PC-3 (cell line): ENCODE measurements around the gene PPP1R26. TPM values are rescaled to one million over a fixed set of nuclear protein-coding genes. Genes with fewer than 3 reads are reported as not detected.

ENCODE experiments used
- ATAC-seq: fragments of 200-7000 bp; cut with Tn5 transposase; 2 replicates; pipeline ENCODE4 v1.9.1; 2020; ENCODE audit warnings: mild to moderate bottlenecking, moderate library complexity
- BruUV-seq: library from RNA; stranded (reverse); fragments of 400-500 nt; replicated peaks from 2 replicates; lab custom pipeline; 2021; lab: Mats Ljungman, UMichigan
- CTCF ChIA-PET: fragments of 300-600 bp; sonication (Branson Sonifier 250); formaldehyde crosslinking; loops from one replicate; lab custom pipeline; 2022; ENCODE audit warnings: antibody characterized with exemption; lab: Charles Lee
- POLR2A ChIA-PET: fragments of 300-600 bp; sonication (Branson Sonifier 250); formaldehyde crosslinking; loops from one replicate; lab custom pipeline; 2022; ENCODE audit warnings: antibody characterized with exemption; ENCODE audit not compliant: unreplicated experiment; lab: Charles Lee
- DNase-seq: peaks from one replicate; pipeline ENCODE4 v3.0.0-alpha.2; 2015
- H2AFZ ChIP-seq: fragments of 300-600 bp; sonication (generic); 2 replicates; pipeline ENCODE4 v1.6.0; 2016; ENCODE audit warnings: antibody characterized with exemption, low read length
- H3F3A ChIP-seq: fragments of 300-600 bp; sonication (generic); one replicate; pipeline ENCODE4 v1.6.0; 2017; ENCODE audit warnings: antibody characterized with exemption, low read length, control low read depth, mild to moderate bottlenecking; ENCODE audit not compliant: unreplicated experiment
- H3K27ac ChIP-seq: fragments of 300-600 bp; sonication (generic); 2 replicates; pipeline ENCODE4 v1.5.1; 2016; ENCODE audit warnings: mild to moderate bottlenecking, low read length
- H3K27me3 ChIP-seq: fragments of 300-600 bp; sonication (generic); 2 replicates; pipeline ENCODE4 v1.6.1; 2016; ENCODE audit warnings: low read length, mixed read lengths
- H3K36me3 ChIP-seq: fragments of 300-600 bp; sonication (generic); 2 replicates; pipeline ENCODE4 v1.6.1; 2016; ENCODE audit warnings: low read depth, mixed run types, low read length, mixed read lengths
- H3K4me1 ChIP-seq: fragments of 300-600 bp; sonication (generic); 2 replicates; pipeline ENCODE4 v1.5.1; 2016; ENCODE audit warnings: low read length; ENCODE audit not compliant: insufficient read depth
- H3K4me2 ChIP-seq: fragments of 300-600 bp; sonication (generic); 2 replicates; pipeline ENCODE4 v1.6.0; 2016; ENCODE audit warnings: low read length
- H3K4me3 ChIP-seq: fragments of 300-600 bp; sonication (generic); 2 replicates; pipeline ENCODE4 v1.5.1; 2016; ENCODE audit warnings: mild to moderate bottlenecking, low read length, mixed read lengths
- H3K79me2 ChIP-seq: fragments of 300-600 bp; sonication (generic); 2 replicates; pipeline ENCODE4 v1.6.1; 2017; ENCODE audit warnings: low read length, mixed read lengths
- H3K9ac ChIP-seq: fragments of 300-600 bp; sonication (generic); 2 replicates; pipeline ENCODE4 v1.6.0; 2016; ENCODE audit warnings: mild to moderate bottlenecking, low read length
- H3K9me2 ChIP-seq: fragments of 300-600 bp; sonication (generic); replicated peaks from 2 replicates; pipeline ENCODE4 v1.6.1; 2016; ENCODE audit warnings: mixed run types, low read length, mixed read lengths
- H3K9me3 ChIP-seq: fragments of 300-600 bp; sonication (generic); 2 replicates; pipeline ENCODE4 v1.6.1; 2016; ENCODE audit warnings: low read length, mixed read lengths
- H4K20me1 ChIP-seq: fragments of 300-600 bp; sonication (generic); 2 replicates; pipeline ENCODE4 v1.6.1; 2016; ENCODE audit warnings: low read length, mixed read lengths
- EZH2 ChIP-seq: fragments of 300-600 bp; sonication (generic); IDR thresholded peaks from one replicate; pipeline ENCODE4 v1.6.1; 2017; ENCODE audit warnings: antibody characterized with exemption, mild to moderate bottlenecking, low read length; ENCODE audit not compliant: unreplicated experiment
- EZH2phosphoT487 ChIP-seq: fragments of 300-600 bp; sonication (generic); IDR thresholded peaks from 2 replicates; pipeline ENCODE4 v1.6.1; 2018; ENCODE audit warnings: mild to moderate bottlenecking, antibody characterized with exemption, low read length, borderline replicate concordance
- intact Hi-C: fragments of 100-400 bp; cut with micrococcal nuclease; formaldehyde crosslinking; loops from 2 replicates; pipeline ENCODE4 v1.9.0; 2023
- total RNA-seq: library from RNA; depleted of rRNA; stranded (reverse); fragments of >200 nt; gene quantifications from 2 replicates; pipeline ENCODE4 v1.2.3, GENCODE V29; 2014
- TF ChIP-seq, protein P1 (sequence below): fragments of 300-600 bp; sonication (generic); conservative IDR thresholded peaks from 2 replicates; pipeline ENCODE4 v1.5.1; 2017; ENCODE audit warnings: antibody characterized with exemption, low read depth, mild to moderate bottlenecking, low read length

Gene PPP1R26
- total RNA-seq, 1 experiment from 2014 or later, result 22.6 TPM

DNA sequence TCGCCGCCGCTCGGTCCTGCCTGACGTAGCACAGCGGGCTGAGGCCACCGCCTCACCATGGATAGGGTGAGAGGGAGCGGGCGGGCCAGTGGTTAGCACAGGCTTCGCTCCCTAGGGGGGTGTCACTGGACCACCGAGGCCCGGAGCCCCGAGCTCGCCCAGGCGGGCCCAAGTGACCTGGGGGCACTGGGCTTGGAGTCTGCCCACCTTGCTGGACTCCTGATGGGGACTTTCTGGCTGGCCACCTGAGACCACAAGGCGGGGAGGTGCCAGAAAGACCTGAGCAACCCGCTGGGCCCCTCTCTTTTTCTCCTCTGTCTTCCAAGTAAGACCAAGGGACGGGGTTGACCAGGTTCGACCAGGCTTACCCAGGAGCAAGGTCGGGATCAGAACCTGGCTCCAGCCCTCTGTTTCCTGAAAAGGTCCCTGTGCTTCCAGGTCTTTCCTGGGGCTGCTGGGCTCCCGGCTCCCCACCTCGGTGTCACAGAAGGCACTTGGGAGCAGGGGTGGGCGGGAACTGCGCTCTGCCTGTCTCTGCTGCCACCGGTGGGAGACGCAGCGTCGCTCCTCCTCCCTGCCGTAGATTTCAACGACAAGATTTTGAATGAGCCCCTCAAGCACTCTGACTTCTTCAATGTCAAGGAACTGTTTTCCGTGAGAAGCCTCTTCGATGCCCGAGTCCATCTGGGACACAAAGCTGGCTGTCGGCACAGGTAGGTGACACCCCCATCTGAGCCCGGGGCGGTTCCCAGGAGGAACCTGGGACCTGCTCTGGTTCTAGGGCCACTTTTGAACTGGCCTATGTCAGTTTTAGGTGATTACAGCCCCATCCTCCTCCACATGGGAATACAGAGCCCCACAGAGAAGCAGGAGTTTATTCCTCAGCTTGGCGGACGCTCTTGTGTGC lies 21.9 kb downstream of the PPP1R26 start:
- Histone ChIP-seq H3F3A (no peaks in the 10 kb centered on the region), H3K4me2 (peak overlapping the region; percentile 96), H3K4me1 (peaks cover 8% of the 10 kb centered on the region), H3K4me3 (peak overlapping the region; percentile 72), H3K9ac (peak overlapping the region; percentile 97), H4K20me1 (no peaks in the 10 kb centered on the region), H3K9me3 (no peaks in the 10 kb centered on the region), H2AFZ (no peak overlapping the region), H3K36me3 (peaks cover 6% of the 10 kb centered on the region; the same call in 1 of the 2 replicates), H3K79me2 (peaks cover 22% of the 10 kb centered on the region), H3K27me3 (no peaks in the 10 kb centered on the region), H3K9me2 (no peaks in the 10 kb centered on the region), H3K27ac (peak overlapping the region; percentile 47; the same call in 1 of the 2 replicates)
- POLR2A ChIA-PET, result no interaction called here
- intact Hi-C loops, result no loop called here
- no peak for ATAC-seq
- BruUV-seq, result TSS peak; percentile 23
- no peak for DNase-seq
- TF ChIP-seq, protein P1, sequence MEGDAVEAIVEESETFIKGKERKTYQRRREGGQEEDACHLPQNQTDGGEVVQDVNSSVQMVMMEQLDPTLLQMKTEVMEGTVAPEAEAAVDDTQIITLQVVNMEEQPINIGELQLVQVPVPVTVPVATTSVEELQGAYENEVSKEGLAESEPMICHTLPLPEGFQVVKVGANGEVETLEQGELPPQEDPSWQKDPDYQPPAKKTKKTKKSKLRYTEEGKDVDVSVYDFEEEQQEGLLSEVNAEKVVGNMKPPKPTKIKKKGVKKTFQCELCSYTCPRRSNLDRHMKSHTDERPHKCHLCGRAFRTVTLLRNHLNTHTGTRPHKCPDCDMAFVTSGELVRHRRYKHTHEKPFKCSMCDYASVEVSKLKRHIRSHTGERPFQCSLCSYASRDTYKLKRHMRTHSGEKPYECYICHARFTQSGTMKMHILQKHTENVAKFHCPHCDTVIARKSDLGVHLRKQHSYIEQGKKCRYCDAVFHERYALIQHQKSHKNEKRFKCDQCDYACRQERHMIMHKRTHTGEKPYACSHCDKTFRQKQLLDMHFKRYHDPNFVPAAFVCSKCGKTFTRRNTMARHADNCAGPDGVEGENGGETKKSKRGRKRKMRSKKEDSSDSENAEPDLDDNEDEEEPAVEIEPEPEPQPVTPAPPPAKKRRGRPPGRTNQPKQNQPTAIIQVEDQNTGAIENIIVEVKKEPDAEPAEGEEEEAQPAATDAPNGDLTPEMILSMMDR, result no peak
- TF ChIP-seq EZH2phosphoT487, result no peak
- no peak for TF ChIP-seq EZH2
- CTCF ChIA-PET, result no interaction called here

DNA sequence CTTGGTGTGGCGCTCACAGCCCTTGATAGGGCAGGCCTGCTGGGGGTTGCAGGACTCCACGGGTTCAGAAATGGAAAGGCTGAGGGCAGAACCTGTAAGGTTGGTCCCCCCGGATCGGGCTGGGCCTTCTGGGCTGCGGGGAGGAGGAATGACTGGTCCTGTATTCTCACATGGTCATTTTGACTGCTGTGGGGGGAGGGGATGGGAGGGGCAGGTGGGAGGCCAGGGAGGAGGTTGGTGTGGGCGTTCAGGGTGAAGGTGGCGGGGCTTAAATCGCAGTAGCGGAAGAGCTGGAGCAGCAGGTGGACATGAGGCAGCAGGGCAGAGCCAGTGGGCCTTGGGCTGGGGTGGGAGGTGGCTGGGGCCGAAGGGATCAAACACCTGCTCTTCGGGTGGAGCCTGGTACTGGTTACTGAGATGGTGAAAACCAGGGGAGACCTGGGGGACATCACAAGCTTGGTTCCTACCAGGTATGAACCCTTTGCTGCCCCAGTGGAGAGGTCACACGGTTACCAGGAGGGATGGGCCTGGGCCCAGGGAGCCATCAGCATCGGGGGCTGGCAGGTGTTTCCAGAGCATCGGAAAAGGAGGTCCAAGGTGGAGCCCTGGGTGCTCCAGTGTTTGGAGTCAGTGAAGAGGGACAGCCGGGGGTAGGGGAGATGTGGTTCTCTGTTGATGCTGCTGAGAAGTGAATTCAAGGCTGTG lies 22.7 kb downstream of the PPP1R26 start:
- H2AFZ ChIP-seq, result no peak overlapping the region
- peak overlapping the region; percentile 72; the same call in 1 of the 2 replicates for H3K4me3 ChIP-seq
- peaks cover 22% of the 10 kb centered on the region for H3K79me2 ChIP-seq
- TF ChIP-seq EZH2 (no peak), EZH2phosphoT487 (no peak)
- TF ChIP-seq, protein P1, result no peak
- DNase-seq (no peak), ATAC-seq (no peak)
- no peaks in the 10 kb centered on the region for H3F3A ChIP-seq
- peaks cover 6% of the 10 kb centered on the region; the same call in 1 of the 2 replicates for H3K36me3 ChIP-seq
- no peak overlapping the region for H3K9ac ChIP-seq
- H3K4me2 ChIP-seq, result peak overlapping the region; percentile 96
- no peak overlapping the region for H3K27ac ChIP-seq
- H3K9me3 ChIP-seq, result no peaks in the 10 kb centered on the region
- no peaks in the 10 kb centered on the region for H3K9me2 ChIP-seq
- ChIA-PET CTCF (no interaction called here), POLR2A (no interaction called here)
- no peaks in the 10 kb centered on the region for H4K20me1 ChIP-seq
- BruUV-seq, result no TSS peak
- intact Hi-C loops, result no loop called here
- peaks cover 7% of the 10 kb centered on the region for H3K4me1 ChIP-seq
- no peaks in the 10 kb centered on the region for H3K27me3 ChIP-seq
